Endothelial cell of hepatic sinusoid (primary cell): Measurements from ENCODE around the gene CYP2U1.

Source experiments
- in situ Hi-C: cut with HindIII; loops from 2 replicates; pipeline ENCODE4 v1.10.0; 2017; ENCODE audit warnings: low sequenced_read_pairs

Gene CYP2U1

GRCh38 chr4:107977966-107978705 is 46.8 kb downstream of the CYP2U1 start:
- in situ Hi-C loops = no loop called here

GRCh38 chr4:107978716-107979451 is 47.5 kb downstream of the CYP2U1 start:
- in situ Hi-C loops = no loop called here

GRCh38 chr4:107987916-107988762 is 56.8 kb downstream of the CYP2U1 start:
- in situ Hi-C loops = no loop called here

- in situ Hi-C loops = no loop called here
Measured at GRCh38 chr4:107988763-107989035, 57.4 kb downstream of the CYP2U1 start.

- in situ Hi-C loops = no loop called here
Measured at GRCh38 chr4:107989162-107989536, 57.8 kb downstream of the CYP2U1 start.

- in situ Hi-C loops = no loop called here
Measured at GRCh38 chr4:107989537-107990386, 58.4 kb downstream of the CYP2U1 start, which contains the start of gene HADH. TSS of gene HADH (plus strand) at chr4:107989889. CDS start at chr4:107989933, 44 bp downstream.

- in situ Hi-C loops = no loop called here
Measured at GRCh38 chr4:107991945-107992630, 60.7 kb downstream of the CYP2U1 start.

GRCh38 chr4:107993969-107994368 is 62.6 kb downstream of the CYP2U1 start:
- in situ Hi-C loops = no loop called here

GRCh38 chr4:107994894-107995293 is 63.5 kb downstream of the CYP2U1 start:
- in situ Hi-C loops = no loop called here

- in situ Hi-C loops = no loop called here
Measured at GRCh38 chr4:107996949-107997788, 65.8 kb downstream of the CYP2U1 start.

- in situ Hi-C loops = no loop called here
Measured at GRCh38 chr4:107997794-107998193, 66.4 kb downstream of the CYP2U1 start.

GRCh38 chr4:107999932-108000539 is 68.7 kb downstream of the CYP2U1 start:
- in situ Hi-C loops = no loop called here

GRCh38 chr4:108001540-108002135 is 70.3 kb downstream of the CYP2U1 start:
- in situ Hi-C loops = no loop called here
